DMS79 (cell line): Measurements from ENCODE around the gene ARCN1.
"Not testable (repeated sequence)": the region's sequence is repeated elsewhere in the genome, so short reads cannot be mapped to it uniquely, and the experiment has no call there.

Experiments used
- DNase-seq: peaks from one replicate; lab custom pipeline; 2025; lab: John Stamatoyannopoulos, UW

The ARCN1 gene

GRCh38 chr11:118606157-118606843, 34.1 kb downstream of the ARCN1 start:
- no peak for DNase-seq

GRCh38 chr11:118606844-118607228, 34.6 kb downstream of the ARCN1 start:
- DNase-seq, result no peak

- DNase-seq, result peak; percentile 54
Observed at GRCh38 chr11:118607401-118608359, 35.5 kb downstream of the ARCN1 start, which contains the start of gene PHLDB1. Gene PHLDB1 (plus strand): TSS chr11:118607615. CDS start chr11:118613837, 6,222 bp downstream.

GRCh38 chr11:118608360-118609227, 36.4 kb downstream of the ARCN1 start:
- DNase-seq, result no peak

GRCh38 chr11:118609380-118610224, 37.4 kb downstream of the ARCN1 start:
- no peak for DNase-seq

- no peak for DNase-seq
Observed at GRCh38 chr11:118610225-118610772, 38.1 kb downstream of the ARCN1 start.

- DNase-seq, result no peak
Observed at GRCh38 chr11:118610773-118611432, 38.7 kb downstream of the ARCN1 start.

GRCh38 chr11:118611433-118611795, 39.2 kb downstream of the ARCN1 start:
- not testable (repeated sequence) for DNase-seq

- DNase-seq, result no peak
Observed at GRCh38 chr11:118612378-118612777, 40.2 kb downstream of the ARCN1 start.

- DNase-seq, result no peak
Observed at GRCh38 chr11:118614511-118614910, 42.3 kb downstream of the ARCN1 start.

- DNase-seq, result no peak
Observed at GRCh38 chr11:118615282-118615975, 43.2 kb downstream of the ARCN1 start.

- DNase-seq, result no peak
Observed at GRCh38 chr11:118615976-118616371, 43.8 kb downstream of the ARCN1 start.

GRCh38 chr11:118618115-118618990, 46.1 kb downstream of the ARCN1 start:
- DNase-seq, result peak; percentile 66

GRCh38 chr11:118618991-118619375, 46.8 kb downstream of the ARCN1 start:
- DNase-seq, result peak; percentile 39

GRCh38 chr11:118619444-118620197, 47.4 kb downstream of the ARCN1 start:
- no peak for DNase-seq

- no peak for DNase-seq
Observed at GRCh38 chr11:118620529-118621070, 48.4 kb downstream of the ARCN1 start.

- DNase-seq, result peak; percentile 88
Observed at GRCh38 chr11:118621071-118621783, 49.0 kb downstream of the ARCN1 start.
